RPMI7951 (cell line): ENCODE data around the gene SHCBP1. TPM values are rescaled to one million over a fixed set of nuclear protein-coding genes. Genes with fewer than 3 reads are reported as not detected.
A peak's percentile ranks its signal among the peaks of the same experiment; 100 is the strongest.
"Not testable (repeated sequence)": the region's sequence is repeated elsewhere in the genome, so short reads cannot be mapped to it uniquely, and the experiment has no call there.

Experiments used
- DNase-seq: peaks from one replicate; pipeline ENCODE4 v3.0.0-alpha.2; 2012; ENCODE audit warnings: low read depth
- total RNA-seq: library from RNA; depleted of rRNA; stranded (reverse); fragments of >200 nt; shearing (Covaris generic); gene quantifications from 2 replicates; pipeline ENCODE4 v1.2.3, GENCODE V29; 2014; rRNA removed

Gene SHCBP1, protein sequence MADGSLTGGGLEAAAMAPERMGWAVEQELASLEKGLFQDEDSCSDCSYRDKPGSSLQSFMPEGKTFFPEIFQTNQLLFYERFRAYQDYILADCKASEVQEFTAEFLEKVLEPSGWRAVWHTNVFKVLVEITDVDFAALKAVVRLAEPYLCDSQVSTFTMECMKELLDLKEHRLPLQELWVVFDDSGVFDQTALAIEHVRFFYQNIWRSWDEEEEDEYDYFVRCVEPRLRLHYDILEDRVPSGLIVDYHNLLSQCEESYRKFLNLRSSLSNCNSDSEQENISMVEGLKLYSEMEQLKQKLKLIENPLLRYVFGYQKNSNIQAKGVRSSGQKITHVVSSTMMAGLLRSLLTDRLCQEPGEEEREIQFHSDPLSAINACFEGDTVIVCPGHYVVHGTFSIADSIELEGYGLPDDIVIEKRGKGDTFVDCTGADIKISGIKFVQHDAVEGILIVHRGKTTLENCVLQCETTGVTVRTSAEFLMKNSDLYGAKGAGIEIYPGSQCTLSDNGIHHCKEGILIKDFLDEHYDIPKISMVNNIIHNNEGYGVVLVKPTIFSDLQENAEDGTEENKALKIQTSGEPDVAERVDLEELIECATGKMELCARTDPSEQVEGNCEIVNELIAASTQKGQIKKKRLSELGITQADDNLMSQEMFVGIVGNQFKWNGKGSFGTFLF
- total RNA-seq: 56.6 and 61.0 TPM in 2 replicates

DNA sequence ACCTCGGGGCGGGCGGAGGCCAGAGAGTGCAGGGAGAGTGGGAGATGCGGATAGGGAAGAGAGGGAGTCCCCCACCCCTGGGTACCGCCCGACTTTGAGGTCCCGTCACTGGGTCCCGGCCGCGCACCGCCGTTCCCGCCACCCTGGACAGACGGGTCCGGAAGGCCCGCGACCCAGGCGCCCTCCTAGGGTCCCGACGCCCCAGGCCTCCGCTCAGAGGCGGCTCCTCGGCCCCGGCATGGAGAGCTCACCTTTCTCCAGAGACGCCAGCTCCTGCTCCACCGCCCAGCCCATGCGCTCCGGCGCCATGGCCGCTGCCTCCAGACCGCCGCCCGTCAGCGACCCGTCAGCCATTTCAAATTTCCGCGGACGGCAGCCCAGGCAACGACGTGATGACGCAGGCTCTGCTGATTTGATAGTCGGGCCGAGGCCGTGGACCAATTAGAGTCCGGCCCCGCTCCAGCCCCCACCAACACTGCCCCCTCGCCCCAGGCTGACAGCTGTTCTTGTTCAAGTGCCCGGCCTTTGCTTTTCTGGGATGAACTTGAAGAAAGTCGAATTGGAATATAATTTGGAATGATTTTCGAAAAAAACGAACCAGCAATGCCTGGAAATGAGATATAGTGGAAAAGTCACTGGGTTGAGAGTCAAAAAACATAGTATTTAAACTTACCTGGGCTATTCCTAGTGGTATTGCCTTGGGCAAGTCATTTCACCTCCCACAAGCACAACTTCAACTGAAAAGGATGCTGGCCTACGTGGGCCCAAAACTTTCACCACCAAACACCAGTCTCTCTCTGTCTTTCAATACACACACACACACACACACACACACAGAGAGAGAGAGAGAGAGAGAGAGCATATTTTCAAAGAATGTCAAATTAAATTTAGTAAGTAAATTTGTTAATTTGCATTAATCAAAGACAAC, at the start of gene SHCBP1:
TSS of gene SHCBP1 (minus strand) at position 374 of the 928 bp plus-strand sequence. CDS start at position 354, 20 bp downstream.
- DNase-seq: peak; percentile 91

DNA sequence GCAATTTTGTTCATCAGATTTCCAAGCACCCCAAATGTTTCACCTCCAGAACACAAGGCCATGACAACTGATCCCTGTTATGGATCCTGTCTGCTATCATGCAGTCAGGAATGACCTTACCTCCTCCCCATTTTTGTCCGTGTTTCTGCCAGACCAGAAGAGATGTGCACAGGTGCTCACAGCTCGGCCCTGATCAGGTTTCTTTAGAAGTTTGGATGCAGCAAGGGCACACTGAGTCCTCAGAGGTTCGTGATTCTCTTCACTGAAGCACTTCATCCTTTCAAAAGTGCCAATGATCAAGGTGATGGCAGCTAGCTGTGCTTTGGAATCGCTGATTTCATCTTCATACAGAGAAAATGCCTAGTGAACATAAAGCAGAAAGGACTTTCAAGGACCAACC, 40.9 kb upstream of the SHCBP1 start:
- no peak for DNase-seq

DNA sequence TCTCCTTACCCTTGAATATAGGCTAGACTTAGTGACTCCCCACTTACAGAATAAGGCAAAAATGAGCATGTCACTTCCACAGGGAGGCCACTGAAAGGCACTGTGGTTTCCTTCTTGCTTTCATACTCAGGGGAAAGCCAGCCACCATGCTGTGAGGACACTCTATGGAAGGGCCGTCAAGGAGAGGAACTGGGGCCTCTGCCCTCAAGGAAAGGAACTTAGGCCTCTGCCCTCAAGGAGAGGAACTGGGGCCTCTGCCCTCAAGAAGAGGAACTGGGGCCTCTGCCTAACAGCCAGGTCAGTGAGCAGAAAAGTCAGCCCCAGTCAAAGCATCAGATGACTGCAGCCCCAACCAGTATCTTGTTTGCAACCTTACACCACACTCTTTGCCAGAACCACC, 37.7 kb upstream of the SHCBP1 start:
- DNase-seq: no peak

DNA sequence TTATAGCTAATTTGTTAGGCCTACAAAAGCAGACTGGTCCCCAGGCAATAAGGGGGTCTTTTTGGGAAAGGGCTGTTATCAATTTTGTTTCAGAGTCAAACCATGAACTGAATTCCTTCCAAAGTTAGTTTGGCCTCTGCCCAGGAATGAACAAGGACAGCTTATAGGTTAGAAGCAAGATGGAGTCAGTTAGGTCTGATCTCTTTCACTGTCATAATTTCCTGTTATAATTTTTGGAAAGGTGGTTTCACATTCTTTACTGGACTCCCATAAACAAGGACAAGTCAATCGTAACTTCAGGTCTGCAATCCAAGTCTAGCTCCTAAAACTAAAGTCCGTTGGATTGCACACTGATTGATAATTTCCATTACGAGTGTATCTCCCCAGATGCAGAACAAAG, 30.1 kb upstream of the SHCBP1 start:
- DNase-seq: no peak

DNA sequence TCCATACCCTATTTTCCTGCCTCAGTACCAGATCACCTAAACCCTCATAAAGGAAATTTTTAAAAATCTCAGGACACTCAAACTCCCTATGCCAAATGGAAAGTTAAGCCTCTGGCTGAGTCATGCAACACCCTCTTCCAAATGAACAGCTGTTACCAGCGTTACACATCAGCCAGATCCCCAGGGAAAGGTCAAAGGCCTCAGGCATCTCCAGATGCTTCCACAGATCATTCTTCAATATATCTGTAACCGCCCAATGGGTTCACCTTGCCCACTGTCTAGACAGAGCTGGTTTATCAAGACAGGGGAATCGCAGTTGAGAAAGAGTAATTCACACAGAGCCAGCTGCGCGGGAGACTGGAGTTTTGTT, 29.1 kb upstream of the SHCBP1 start:
- DNase-seq: peak; percentile 83

DNA sequence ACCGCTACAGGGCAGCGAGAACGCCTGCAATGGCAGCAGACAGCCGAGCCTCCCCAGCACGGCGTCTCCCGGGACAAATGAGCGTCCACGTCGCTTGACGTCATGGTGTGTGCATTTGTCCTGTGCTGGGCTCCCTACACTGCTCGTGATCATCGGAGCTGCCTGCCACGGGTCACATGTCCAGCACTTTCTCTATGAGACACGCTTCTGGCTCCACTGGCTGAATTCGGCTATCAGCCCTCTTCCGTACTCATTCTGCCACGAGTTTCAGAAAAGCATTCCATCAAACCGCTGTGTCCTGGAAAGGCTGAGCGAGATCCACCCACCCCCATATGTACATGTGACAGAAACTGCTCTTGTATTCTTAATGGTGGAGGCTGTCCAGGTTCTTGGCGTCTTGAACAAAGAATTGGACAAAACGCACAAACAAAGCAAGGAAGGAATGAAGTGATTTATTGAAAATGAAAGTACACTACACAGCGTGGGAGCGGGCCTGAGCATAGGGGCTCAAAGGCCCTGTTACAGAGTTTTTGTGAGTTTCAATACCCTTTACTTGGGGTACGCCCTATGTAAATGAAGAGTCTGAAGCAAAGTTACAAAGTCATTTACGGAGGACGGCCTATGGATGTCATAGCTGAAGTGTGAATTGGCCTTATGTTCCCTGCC, 28.5 kb upstream of the SHCBP1 start:
- DNase-seq: peak; percentile 73

DNA sequence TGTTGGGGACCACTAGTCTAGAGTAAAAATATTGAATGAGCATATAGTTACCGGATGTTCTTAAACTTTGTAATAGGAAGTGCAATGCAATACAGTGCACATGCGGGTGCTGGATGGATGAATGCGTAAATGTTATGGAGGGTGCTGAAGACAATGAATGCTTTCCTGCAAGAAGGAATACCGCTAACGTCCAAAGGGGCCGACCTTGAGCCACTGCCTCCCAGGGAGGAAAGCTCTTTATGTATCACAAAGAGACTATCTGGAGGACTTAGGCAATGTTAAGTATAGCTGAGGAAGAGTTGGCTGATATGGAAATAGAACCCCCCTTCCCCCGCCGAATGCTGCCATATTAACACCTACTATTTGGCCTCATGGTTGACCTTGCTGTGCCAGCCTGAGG, 27.5 kb upstream of the SHCBP1 start:
- no peak for DNase-seq

DNA sequence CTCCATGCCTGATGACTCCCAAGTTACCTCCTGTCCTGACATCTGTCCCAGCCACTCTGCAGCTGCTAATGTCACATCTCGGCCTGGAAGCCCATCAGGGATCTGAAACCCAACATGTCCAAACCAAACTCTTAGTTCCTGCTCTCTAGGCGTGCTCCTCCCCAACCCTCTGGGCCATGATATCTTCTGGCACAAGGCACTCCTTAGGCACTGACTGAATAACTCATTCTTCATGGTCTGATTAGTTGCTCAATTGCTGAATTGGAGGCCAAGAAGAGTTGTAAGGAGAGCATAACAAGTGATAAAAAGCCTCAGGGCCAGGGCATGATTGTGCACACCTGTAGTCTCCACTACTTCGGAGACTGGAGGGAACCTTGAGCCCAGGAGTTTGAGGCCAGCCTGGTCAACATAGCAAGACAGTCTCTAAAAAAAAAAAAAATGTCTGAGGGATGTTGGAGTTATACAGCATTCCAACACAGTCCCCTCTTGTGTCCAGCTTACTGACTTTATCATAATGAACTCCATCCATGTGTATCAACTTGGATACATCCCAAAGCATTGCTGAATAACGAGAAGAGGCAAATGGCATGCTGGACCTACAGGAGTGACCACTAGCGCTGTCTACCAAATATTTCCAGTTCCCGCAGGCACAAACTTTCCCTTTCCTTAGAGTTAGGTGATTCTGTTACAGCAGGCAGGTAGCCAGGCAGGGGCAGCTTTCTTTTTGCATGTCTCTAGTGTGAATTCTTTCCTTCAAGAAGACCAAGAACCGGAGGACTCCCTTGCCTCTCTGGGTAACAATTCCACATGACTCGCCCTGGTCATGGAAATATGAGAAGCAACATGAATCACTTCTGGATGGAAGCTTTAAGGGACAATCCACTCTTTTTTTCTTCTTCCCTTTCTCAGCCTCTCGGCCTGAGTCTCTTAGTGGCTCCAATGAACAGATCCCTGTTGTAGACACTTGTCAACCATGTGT, 18.1 kb upstream of the SHCBP1 start:
- no peak for DNase-seq

DNA sequence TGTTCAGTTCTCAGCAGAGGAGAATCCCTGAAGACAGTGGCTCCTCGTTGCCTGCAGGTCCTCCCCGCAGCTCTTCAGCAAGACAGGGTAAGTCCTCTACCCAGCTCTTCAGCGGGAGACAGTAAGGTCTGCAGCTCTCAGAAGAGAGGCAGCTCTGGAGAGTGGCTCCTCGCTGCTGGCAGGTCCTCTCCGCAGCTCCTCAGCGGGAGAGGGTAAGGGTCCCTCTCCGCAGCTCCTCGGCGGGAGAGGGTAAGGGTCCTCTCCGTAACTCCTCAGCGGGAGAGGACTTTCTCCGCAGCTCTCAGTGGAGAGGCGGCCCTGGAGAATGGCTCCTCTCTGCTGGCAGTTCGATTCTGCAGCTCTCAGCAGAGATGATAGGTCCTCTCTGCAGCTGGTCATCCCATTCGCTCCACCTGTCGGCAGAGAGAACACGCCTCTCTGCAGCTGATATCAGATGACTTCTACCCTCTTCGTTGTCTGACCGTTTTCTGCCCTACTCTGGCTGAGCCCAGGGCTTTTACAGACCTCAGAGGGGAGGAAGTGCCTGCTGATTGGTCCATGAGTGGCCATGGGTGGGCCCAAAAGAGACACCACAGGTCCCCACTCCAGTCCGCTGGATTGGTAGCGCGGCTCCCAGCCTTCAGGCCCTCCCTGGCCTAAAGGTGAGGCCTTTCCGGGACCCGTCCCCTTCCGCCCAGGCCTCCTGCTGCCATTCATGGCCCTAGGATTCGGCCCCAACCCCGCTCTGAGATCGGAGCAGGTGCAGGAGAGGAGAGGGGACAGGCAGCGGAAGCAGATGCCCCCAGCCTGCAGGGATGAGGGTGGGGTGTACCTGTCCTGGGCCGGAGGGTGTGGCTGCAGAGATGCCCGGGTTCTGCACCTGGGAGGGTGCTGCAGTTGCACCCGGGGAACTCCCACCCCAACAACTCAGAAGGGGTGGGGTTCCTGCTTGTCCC, 11.9 kb upstream of the SHCBP1 start:
- no peak for DNase-seq

DNA sequence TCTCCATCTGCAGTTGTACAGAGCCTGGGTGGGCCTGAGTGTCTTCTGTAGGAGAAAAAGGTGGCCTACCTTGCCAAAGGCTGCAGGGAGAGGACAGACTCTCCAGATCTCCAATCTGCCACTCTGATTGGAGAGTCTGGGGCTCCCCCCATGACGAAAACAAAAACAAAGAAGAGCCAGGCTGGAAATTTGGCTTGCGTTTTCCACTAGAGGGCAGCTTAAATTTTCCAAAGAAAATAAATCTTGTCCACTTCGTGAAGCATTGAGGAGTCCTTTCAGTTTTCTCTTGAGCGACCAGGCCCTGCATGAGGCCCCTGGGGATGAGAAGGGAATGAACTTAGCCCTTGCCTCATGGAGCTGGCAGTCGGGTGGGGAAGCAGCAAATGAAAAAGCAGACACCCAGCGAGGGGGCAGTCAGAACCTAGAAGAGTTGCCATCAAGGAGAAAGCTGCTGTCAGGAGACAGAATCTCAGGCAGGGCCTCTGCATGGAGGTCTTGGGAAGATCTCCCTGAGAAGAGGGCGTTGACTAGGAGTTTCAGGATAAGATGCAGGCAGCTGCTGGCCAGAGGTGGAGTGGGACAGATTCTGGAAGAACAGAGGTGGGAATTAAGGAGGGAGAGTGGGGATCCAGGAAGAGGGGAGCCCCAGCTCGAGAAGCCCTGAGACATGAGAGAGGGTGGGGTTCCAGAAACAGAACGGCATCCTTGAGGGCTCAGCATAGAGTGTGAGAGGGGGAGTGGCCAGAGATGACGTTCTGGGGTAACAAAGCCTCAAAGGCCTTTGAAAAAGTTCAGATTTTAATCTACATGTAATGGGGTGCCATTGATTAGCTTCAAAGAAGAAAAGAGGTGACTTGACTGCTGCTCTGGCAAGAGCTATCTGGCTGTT, 8.4 kb upstream of the SHCBP1 start:
- DNase-seq: peak; percentile 74

DNA sequence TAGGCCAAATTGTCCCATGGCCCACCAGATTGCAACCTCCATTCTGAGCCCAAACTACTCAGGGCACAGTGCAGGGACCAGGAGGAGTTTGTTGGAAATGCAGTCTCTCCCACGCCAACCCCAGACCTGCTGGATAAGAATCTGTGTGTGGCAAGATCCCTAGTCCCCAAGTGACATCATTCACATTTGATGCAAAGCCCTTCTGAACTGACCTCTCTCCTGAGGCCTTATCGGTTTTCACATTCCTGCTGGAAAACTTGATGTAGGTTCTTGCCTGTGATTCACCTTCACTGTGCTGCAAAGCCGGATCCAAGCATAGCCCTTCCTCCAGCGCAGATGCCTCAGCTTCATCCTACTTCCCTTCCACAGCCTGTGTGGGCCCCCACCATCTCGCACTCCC, 6.6 kb upstream of the SHCBP1 start:
- DNase-seq: no peak

DNA sequence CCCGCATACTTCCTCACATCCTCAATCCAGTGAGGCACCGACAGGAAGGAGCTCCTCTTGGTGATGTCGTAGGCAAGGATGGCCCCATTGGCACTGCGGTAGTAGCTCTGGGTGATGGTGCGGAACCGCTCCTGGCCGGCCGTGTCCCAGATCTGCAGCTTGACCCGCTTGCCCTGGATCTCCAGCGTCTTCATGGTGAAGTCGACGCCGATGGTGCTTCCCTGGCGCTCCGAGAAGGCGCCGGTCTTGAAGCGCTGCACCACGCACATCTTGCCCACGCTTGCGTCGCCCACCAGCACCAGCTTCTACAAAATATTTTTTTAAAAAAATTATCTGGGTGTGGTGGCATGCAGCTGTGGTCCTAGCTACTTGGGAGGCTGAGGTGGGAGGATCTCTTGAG, 5.5 kb upstream of the SHCBP1 start:
- DNase-seq: not testable (repeated sequence)

DNA sequence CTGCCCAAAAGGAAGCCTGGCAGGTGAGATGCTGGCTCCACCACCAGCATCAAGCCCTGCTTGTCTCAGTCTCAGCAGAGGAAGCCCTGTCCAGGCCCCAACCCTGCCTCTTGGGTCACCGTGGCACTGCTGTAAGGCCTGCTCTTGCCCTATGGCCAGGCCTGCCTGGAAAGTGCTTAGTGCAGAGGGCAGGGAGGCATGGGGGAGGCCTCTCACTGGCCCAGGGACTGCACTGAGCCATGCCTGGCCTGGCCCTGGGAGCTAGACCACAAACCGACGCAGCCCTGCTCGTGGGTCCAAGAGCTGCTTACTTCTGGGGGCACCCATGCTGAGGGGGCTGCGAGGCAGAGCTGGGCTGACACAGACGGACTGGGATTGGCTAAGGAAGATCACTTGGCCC, 3.7 kb upstream of the SHCBP1 start:
- DNase-seq: not testable (repeated sequence)

DNA sequence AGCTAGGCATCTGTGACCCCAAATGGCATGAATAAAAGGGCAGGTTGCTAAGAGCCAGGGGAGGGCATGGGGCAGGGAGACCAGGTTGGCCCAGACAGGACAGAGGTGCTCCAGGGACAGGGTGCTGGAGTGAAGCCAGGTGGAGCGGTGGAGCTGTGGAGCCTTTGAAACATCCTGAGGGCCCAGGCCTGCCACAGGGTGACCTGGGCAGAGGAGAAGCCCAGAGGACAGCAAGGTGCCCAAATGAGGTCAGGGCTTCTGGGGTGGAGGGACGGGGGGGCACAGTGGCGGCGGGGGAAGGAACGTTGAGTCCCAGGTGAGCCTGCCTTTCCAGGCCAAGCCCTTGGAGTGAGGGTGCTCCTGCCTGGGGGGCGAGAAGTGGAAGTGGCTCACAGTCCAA, 2.5 kb upstream of the SHCBP1 start:
- DNase-seq: not testable (repeated sequence)

DNA sequence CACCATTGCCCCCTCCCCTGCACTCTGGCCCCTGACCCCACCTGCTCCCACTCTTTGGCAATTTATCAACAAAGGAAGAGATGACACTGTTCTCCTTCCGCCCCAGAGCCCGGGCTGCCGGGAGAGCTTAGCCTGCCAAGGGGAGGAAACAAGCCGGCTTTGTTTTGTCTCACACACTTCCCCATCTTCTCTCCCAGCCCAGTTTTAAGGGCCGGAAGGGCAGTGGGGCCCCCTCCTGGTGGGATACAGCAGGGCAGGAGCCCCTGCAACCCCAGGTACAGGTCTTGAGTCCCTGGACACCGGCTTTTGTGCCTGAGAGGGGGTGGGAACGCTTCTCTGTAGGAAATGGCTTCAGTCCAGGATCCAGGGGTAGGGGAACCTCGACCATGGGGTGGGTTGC, 2.1 kb upstream of the SHCBP1 start:
- DNase-seq: not testable (repeated sequence)

DNA sequence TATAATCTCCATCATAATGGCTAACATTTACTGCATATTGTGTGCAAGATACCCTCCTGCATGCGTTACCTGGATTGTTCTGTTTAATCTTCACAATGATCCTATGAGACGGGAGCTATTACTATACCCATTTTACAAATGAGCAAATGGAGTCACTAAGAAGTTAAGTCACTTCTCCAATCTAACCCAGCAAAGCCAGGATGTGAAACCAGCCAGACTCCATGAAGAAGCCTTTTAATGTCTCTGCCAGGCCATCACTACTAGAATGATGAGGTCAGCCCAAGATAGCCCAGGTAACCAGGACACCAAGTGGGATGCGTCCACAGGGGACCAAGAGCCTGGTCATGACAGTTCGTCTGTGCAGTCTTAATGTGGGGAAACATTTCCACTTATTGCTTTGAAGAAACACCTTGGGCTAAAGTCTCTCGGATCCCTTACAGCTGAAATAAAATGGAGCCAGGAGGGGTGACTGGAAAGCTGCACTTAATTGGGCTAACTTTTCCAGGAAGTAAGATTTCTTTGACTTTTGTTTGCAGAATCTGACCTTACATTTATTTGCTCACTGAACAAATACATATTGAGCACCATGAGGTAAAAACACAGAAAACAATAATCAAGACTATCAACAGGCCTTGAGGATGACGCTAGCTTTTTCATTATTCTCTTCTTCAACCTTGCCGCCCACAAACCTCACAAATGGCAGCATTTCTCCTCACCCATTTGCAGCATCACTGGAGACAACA, 926 bp upstream of the SHCBP1 start:
- no peak for DNase-seq

DNA sequence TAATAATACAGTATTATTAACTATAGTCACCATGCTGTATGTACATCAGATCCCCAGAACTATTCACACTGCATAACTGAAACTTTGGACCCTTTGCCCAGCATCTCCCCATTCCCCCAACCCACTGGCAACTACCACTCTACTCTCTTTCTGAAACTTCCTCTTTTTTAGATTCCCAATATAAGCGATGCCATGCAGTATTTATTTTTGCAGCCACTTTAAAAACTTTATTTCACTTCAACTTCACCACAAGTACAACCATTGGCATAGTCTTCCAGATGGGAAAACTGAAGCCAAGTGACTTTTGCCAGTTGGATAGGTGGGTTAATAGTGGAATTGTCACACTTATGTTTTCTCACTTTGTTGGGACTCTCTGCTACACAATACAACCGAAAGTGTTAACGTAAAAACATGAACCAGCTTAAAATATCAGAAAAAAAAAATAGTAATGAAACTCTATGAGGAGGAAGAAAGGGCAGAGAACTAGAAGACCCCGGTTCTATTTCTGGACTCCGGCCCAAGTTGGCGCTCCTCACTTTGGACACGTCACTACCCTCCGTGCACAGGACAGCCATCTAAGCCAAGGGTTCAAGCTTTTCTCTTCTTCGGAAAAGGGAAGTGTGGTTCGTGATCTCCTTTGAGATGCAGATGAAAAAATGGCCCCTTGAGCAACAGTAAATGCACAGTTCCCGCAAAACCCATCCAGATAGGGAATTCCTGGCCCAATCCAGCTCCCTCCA, 743 bp downstream of the SHCBP1 start:
- peak; percentile 39 for DNase-seq
